Middle frontal gyrus (tissue), 1 donor: ENCODE results near the gene UBASH3A.
"Not testable (repeated sequence)": the region's sequence is repeated elsewhere in the genome, so short reads cannot be mapped to it uniquely, and the experiment has no call there.

Experiments
- DNase-seq: peaks from one replicate; pipeline ENCODE4 v3.0.0-alpha.2; 2015; ENCODE audit warnings: low spot score; ENCODE audit errors: extremely low spot score

The UBASH3A gene

GRCh38 chr21:42465803-42466127, 62.1 kb downstream of the UBASH3A start:
- DNase-seq = no peak

GRCh38 chr21:42466700-42467099, 63.0 kb downstream of the UBASH3A start:
- DNase-seq = no peak

- DNase-seq = no peak
Observed at GRCh38 chr21:42467140-42467983, 63.7 kb downstream of the UBASH3A start.

- no peak for DNase-seq
Observed at GRCh38 chr21:42468491-42469131, 64.9 kb downstream of the UBASH3A start.

GRCh38 chr21:42469272-42469671, 65.6 kb downstream of the UBASH3A start:
- no peak for DNase-seq

- DNase-seq = not testable (repeated sequence)
Observed at GRCh38 chr21:42469726-42470125, 66.0 kb downstream of the UBASH3A start.

GRCh38 chr21:42471206-42471605, 67.5 kb downstream of the UBASH3A start:
- no peak for DNase-seq

GRCh38 chr21:42471716-42472330, 68.1 kb downstream of the UBASH3A start:
- DNase-seq = no peak

GRCh38 chr21:42472521-42472920, 68.8 kb downstream of the UBASH3A start:
- DNase-seq = no peak

GRCh38 chr21:42473498-42474042, 69.9 kb downstream of the UBASH3A start:
- no peak for DNase-seq

- DNase-seq = no peak
Observed at GRCh38 chr21:42474043-42474831, 70.5 kb downstream of the UBASH3A start.

- DNase-seq = no peak
Observed at GRCh38 chr21:42475036-42475435, 71.3 kb downstream of the UBASH3A start.

GRCh38 chr21:42475526-42476387, 72.1 kb downstream of the UBASH3A start:
- no peak for DNase-seq

GRCh38 chr21:42476388-42477331, 73.0 kb downstream of the UBASH3A start:
- no peak for DNase-seq

GRCh38 chr21:42478504-42478903, 74.8 kb downstream of the UBASH3A start:
- DNase-seq = no peak

- no peak for DNase-seq
Observed at GRCh38 chr21:42479582-42479981, 75.9 kb downstream of the UBASH3A start.

- no peak for DNase-seq
Observed at GRCh38 chr21:42480736-42481135, 77.0 kb downstream of the UBASH3A start.

GRCh38 chr21:42481169-42481568, 77.5 kb downstream of the UBASH3A start:
- DNase-seq = no peak

- no peak for DNase-seq
Observed at GRCh38 chr21:42484966-42485365, 81.3 kb downstream of the UBASH3A start.
